Adrenal gland (tissue), 12 donors: ENCODE results near the gene TRMT1. TPM values are rescaled to one million over a fixed set of nuclear protein-coding genes. Genes with fewer than 3 reads are reported as not detected.
A peak's percentile ranks its signal among the peaks of the same experiment; 100 is the strongest.

Experiments
- DNase-seq, 7 donors: peaks; one replicate each; pipeline ENCODE4 v3.0.0-alpha.2; 2019 to 2020
- H3K27ac ChIP-seq, 5 donors: fragments of 200-600 bp; sonication (generic) in 4 of 5; 1 replicate in 3 of 5; 2 replicates in 2 of 5; pipeline versions ENCODE4 v1.5.1 to v1.8.0; 2016 to 2020; ENCODE audit warnings: mild to moderate bottlenecking in 1 of 5
- H3K27me3 ChIP-seq: fragments of 200-600 bp; 2 replicates; pipeline ENCODE4 v1.8.0; 2021
- H3K36me3 ChIP-seq, 2 donors: fragments of 200-600 bp; replicated peaks in 1 of 2; 1 replicate in 1 of 2; 2 replicates in 1 of 2; pipeline versions ENCODE4 v1.5.1 to v1.8.0; 2018 to 2022
- H3K4me1 ChIP-seq, 2 donors: fragments of 200-600 bp; replicated peaks in 1 of 2; 1 replicate in 1 of 2; 2 replicates in 1 of 2; pipeline versions ENCODE4 v1.5.1 to v1.8.0; 2018 to 2021
- H3K4me3 ChIP-seq, 4 donors: fragments of 200-600 bp; sonication (generic) in 3 of 4; one replicate each; pipeline ENCODE4 v1.5.1; 2016 to 2018
- H3K9me3 ChIP-seq, 3 donors: fragments of 200-600 bp; sonication (generic) in 1 of 3; replicated peaks in 1 of 3; 1 replicate in 2 of 3; 2 replicates in 1 of 3; pipeline versions ENCODE4 v1.5.1 to v1.8.0; 2016 to 2021
- CTCF ChIP-seq, 6 experiments: fragments of 450-650 bp in 4 of 6; fragments of 200-600 bp in 2 of 6; sonication (generic) in 1 of 6; IDR thresholded peaks; 1 replicate in 5 of 6; 2 replicates in 1 of 6; pipeline versions ENCODE4 v1.5.1 to v1.8.0; 2016 to 2021; ENCODE audit warnings: antibody characterized with exemption in 6 of 6, mild to moderate bottlenecking in 2 of 6, moderate library complexity in 1 of 6
- POLR2A ChIP-seq, 2 donors: fragments of 450-650 bp; IDR thresholded peaks; one replicate each; pipeline ENCODE4 v1.6.1; 2017; ENCODE audit warnings: antibody characterized with exemption in 2 of 2, mild to moderate bottlenecking in 2 of 2, moderate library complexity in 1 of 2
- WGBS, 4 donors: extraction: QIAGEN DNeasy Blood & Tissue Kit in 2 of 4; methylation state at CpG; one replicate each; pipeline versions ENCODE4 v1.1.5 to v1.1.7; 2013 to 2017; 5-methylcytosine and 5-hydroxymethylcytosine counted together
- intact Hi-C, 2 donors: fragments of 100-400 bp; cut with DNase I; formaldehyde crosslinking; loops; one replicate each; pipeline versions ENCODE4 v1.14.1 to v1.15.0; 2022 to 2023
- polyA plus RNA-seq, 3 donors: library from polyadenylated mRNA; stranded (reverse); fragments of 200-250 nt in 2 of 3; fragments of 350-450 nt in 1 of 3; fragmentation: Illumina TruSeq in 1 of 3; extraction: RNeasy Lipid Tissue Mini Kit (QIAGEN cat#74804) in 1 of 3; gene quantifications; one replicate each; pipeline ENCODE4 v1.2.3, GENCODE V29; 2013 to 2014
- total RNA-seq, 9 donors: library from RNA; depleted of rRNA in 4 of 9; stranded (reverse); fragments of >200 nt in 4 of 9; fragments of 120-200 nt in 1 of 9; fragmentation: NEBNext Ultra II Directional in 1 of 9; extraction: Animal tissue kit (Norgen Biotek cat#: 25700) in 1 of 9; gene quantifications; one replicate each; pipeline versions ENCODE4 v1.1.0 to v1.2.4, GENCODE V29; 2013 to 2023
- donor health status: healthy with polysubstance abuse.
- donor health status: Bipolar disorder and iron deficiency.
- donor health status: DM: yes; HTN: yes; CAD: no.
- donor health status: DM: no; HTN: no; CAD: no.
- donor health status: DM: no; HTN: no; CAD: no.
- donor health status: DM: yes; HTN: yes; CAD: no.

The TRMT1 gene
- total and polyA plus RNA-seq, 12 donors: 13.4 to 229 (median 35.4) TPM

GRCh38 chr19:13160557-13160956 lies 44.0 kb upstream of the TRMT1 start:
- H3K27me3 ChIP-seq: no peaks in the 10 kb centered on the region
- no peaks in the 10 kb centered on the region for H3K9me3 ChIP-seq
- no peaks in the 10 kb centered on the region for H3K36me3 ChIP-seq
- whole genome bisulfite sequencing, 4 donors: 34 to 63% (median 49%) methylated on average over 1 of the region's 1 CpG
- peak overlapping the region in 3 of 5 donors; percentile 11 to 79 (median 27) for H3K27ac ChIP-seq
- peaks cover 21 to 48% of the 10 kb centered on the region in 2 donors for H3K4me1 ChIP-seq
- H3K4me3 ChIP-seq: no peak overlapping the region
- TF ChIP-seq CTCF (IDR thresholded peaks at IDR 0.05): no peak
- TF ChIP-seq POLR2A (IDR thresholded peaks at IDR 0.05): no peak
- intact Hi-C loops: no loop called here
- peak; percentile 54 to 79 (median 71) for DNase-seq

DNA sequence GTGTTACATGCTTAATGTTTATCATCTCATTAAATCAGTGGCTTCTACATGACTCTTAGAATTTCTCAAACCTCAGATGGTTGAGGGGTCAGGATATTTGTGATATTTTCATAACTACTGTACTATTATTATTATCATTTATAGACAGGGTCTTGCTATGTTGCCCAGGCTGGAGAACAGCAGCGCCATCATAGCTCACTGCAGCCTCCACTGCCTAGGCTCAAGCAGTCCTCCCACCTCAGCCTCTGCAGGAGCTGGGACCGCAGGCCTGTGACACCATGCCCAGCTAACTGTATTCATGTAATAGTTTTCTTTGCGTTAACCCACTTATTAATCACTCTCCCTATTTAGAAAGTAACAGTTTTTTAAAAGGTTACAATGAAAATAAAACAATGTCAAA lies 43.2 kb upstream of the TRMT1 start:
- peaks cover 28 to 55% of the 10 kb centered on the region in 2 donors for H3K4me1 ChIP-seq
- intact Hi-C loops: no loop called here
- no peak for TF ChIP-seq CTCF (IDR thresholded peaks at IDR 0.05)
- no peak for TF ChIP-seq POLR2A (IDR thresholded peaks at IDR 0.05)

GRCh38 chr19:13155472-13156359 lies 39.2 kb upstream of the TRMT1 start:
- intact Hi-C loops: no loop called here
- H3K4me1 ChIP-seq: peaks cover 11 to 28% of the 10 kb centered on the region in 2 donors
- no peaks in the 10 kb centered on the region for H3K36me3 ChIP-seq
- H3K9me3 ChIP-seq: no peaks in the 10 kb centered on the region
- peak; percentile 79 to 93 (median 88) for DNase-seq
- H3K27me3 ChIP-seq: no peaks in the 10 kb centered on the region
- TF ChIP-seq POLR2A (IDR thresholded peaks at IDR 0.05): peak in 1 of 2 donors; percentile 41
- no peak for TF ChIP-seq CTCF (IDR thresholded peaks at IDR 0.05)
- H3K4me3 ChIP-seq: peak overlapping the region in 2 of 4 donors; percentile 19 to 88
- 2 to 17% (median 9%) methylated on average over 15 to 55 of the region's 55 CpGs for WGBS, 4 donors
- peak overlapping the region; percentile 97 to 99 (median 98) for H3K27ac ChIP-seq

More for the DNA sequence above, 43.2 kb upstream of the TRMT1 start:
- Histone ChIP-seq H3K9me3 (no peaks in the 10 kb centered on the region), H3K27me3 (no peaks in the 10 kb centered on the region), H3K27ac (peak overlapping the region in 1 of 5 donors; percentile 69), H3K36me3 (no peaks in the 10 kb centered on the region), H3K4me3 (no peak overlapping the region)
- WGBS, 4 donors: 91 to 93% (median 92%) methylated on average over 3 of the region's 3 CpGs
- DNase-seq: no peak

GRCh38 chr19:13154911-13155471 lies 38.5 kb upstream of the TRMT1 start:
- no peaks in the 10 kb centered on the region for H3K27me3 ChIP-seq
- peak overlapping the region in 3 of 4 donors; percentile 19 to 88 (median 64) for H3K4me3 ChIP-seq
- no peaks in the 10 kb centered on the region for H3K36me3 ChIP-seq
- WGBS, 4 donors: 5 to 10% (median 6%) methylated on average over 13 to 24 of the region's 24 CpGs
- H3K9me3 ChIP-seq: no peaks in the 10 kb centered on the region
- H3K4me1 ChIP-seq: peaks cover 11 to 28% of the 10 kb centered on the region in 2 donors
- peak overlapping the region; percentile 97 to 99 (median 98) for H3K27ac ChIP-seq
- TF ChIP-seq POLR2A (IDR thresholded peaks at IDR 0.05) (peak in 1 of 2 donors; percentile 21), CTCF (IDR thresholded peaks at IDR 0.05) (peak in 2 of 6 experiments; percentile 11 to 23)
- peak; percentile 76 to 87 (median 83) for DNase-seq
- intact Hi-C loops: no loop called here
